Lung microvascular endothelial cell (primary cell): ENCODE measurements around the gene PLCB2. TPM values are rescaled to one million over a fixed set of nuclear protein-coding genes. Genes with fewer than 3 reads are reported as not detected.
A peak's percentile ranks its signal among the peaks of the same experiment; 100 is the strongest.

ENCODE experiments used
- DNase-seq, 2 donors: peaks; one replicate each; pipeline versions ENCODE4 v3.0.0 to v3.0.0-alpha.2; 2010; ENCODE audit warnings: low read depth in 2 of 2
- total RNA-seq: library from RNA; depleted of rRNA; stranded (reverse); fragments of >200 nt; gene quantifications from 2 replicates; pipeline ENCODE4 v1.2.1, GENCODE V29; 2014

PLCB2 gene
- total RNA-seq, 1 donor from 2014 or later, result under 0.01 TPM

- no peak for DNase-seq
Measured at GRCh38 chr15:40252141-40252437, 55.6 kb downstream of the PLCB2 start.

DNA sequence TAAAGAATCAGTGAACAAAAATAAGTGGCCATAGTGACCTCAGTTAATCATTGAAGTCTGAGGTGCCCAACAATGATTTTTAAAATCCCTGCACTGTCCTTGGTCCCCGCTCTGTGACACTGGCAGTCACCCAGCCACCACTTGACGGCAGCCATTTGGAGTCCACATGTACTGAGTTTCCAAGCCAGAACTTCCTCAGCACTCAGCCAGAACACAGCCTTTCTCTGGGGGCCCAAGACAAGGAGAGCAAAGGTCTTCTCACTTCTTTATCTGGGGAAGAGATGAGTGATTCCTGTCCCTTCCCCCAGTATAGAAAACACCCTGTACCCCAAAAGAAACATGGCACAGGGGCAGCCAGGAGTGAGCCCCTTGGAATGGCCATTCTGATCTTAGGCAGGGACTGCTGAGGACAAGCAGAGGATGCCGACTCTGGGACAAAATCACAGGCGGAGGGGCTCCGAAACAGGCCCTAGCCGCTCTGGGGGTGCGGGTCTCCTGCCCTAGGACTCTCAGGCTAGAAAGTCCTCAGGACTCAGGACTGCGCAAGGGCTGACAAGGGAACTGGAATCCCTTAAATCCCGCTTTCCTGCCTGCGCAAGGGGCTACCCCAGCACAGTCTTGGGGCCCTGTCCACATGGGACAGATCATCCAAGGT is 56.1 kb downstream of the PLCB2 start:
- no peak for DNase-seq

GRCh38 chr15:40250771-40251483 is 56.8 kb downstream of the PLCB2 start:
- DNase-seq, result no peak

DNA sequence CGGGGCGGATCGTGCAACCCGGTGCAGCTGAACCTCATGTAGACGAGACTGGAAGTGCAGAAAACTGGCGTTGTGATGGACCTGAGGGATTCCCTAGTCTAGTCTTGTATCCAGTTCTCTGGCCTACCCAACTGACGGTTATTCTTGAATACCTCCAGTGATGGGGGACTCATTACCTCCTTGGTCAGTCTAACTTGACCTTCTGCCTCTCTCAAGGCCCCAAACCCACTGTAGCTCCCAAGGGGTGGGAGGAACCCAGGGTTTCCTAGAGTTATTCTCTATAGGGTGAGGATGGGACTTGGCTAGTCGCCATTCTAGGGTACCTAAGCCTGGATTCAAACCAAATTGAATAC is 57.5 kb downstream of the PLCB2 start:
- DNase-seq, result no peak

DNA sequence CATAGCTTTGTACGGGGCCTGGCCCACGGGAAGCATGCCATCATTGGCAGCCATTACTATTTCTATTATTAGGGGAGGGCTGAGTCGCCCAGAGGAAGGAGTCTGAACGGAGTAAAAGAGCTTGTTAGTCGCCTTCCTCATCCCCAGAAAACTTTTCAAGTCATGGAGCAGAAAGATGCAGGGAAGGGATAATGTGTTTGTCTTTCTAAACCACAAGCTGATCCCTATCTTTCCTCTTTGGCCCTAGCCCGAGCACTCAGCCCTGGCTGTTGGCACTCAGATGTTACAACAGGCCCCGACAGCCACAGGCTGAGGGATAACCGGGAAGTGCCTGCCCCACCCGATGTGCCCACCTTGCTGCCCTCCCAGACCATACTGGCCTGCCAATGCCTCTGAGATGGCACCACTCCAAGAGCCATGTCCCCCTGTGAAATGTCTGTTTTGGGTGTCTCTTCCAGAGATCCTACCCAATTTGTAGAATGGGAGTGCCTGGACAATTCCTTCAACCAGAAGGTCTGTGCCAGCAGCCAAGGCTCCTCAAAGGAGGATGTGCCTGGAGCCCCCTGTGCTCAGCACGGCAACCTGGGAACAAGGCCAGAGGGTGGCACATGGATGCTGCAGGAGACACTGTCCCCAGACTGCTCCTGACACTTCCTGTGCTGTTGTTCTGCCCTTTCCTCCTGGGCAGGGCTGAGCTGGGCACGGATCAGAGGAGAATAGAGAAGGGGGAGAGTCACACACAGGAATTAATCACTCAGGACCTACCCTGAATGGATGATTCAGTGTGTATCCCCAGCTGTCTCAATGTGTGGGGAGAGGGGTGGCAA is 58.0 kb downstream of the PLCB2 start:
- peak in 1 of 2 donors; percentile 29 for DNase-seq

GRCh38 chr15:40248006-40248783 is 59.5 kb downstream of the PLCB2 start:
- no peak for DNase-seq

DNA sequence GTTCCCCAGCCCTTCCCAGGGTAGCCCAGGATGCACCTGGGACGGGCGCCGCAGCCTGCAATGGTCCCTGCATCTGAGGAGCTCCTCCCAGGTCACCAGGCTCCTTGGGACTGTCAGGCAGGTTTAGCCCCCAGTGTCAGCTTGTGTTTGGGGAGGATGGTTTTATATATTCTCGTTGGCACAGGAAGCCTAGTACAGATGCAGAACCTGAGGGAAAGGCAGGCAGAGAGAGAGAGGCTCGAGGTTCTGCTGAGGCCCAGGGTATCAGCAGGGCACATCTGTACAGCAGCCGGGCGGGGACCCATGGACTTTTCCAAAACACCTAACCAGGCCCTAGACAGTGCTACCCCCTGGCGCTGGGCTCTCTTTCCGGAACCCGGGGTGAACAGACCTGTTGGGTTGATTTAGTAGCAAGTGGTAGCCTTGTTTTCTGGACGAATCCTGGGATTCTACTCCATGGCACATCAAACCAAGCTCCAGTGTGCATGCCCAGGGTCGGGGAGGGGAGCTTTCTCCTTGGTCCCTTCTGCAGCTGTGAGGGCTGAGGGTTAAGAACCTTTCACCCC is 60.2 kb downstream of the PLCB2 start:
- DNase-seq, result no peak

- DNase-seq, result no peak
Measured at GRCh38 chr15:40246496-40247280, 61.0 kb downstream of the PLCB2 start.

DNA sequence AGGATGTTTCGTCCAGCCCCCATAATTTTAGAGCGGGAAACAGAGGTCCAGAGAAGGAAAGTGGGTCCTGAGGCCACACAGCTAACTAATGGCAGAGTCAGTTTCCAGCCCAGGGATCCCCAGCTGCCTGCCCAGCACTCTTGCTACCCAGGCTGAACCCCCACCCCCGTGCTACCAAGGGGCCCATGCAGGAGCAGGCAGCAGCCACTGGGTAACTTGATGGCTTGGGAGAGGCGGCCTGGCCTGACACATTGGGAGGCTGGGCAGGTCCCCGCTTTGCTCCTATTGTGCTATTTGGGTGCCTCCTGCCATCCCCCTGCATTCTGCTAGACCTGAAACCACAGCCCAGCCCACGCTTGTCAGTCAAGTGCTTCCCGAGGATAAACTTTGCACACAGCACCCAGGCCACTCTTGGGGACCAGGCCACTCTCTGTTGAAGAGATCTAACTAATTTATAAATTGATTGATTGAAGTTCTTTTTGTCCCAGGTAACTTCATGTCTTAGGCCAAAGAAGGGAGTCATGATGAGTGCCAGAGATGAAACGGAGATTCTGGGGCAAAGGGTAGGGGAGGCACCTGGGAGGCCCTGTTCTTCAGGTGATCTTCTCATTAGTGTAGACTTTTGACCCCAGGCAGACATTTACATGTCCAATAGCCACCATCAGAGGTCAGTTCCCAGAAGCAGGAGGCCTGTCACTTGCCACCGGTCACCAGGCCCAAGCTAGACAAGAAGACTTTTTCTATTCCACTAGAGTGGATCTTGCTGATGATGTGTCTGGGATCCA is 61.9 kb downstream of the PLCB2 start:
- no peak for DNase-seq

GRCh38 chr15:40244961-40245523 is 62.7 kb downstream of the PLCB2 start:
- no peak for DNase-seq

- no peak for DNase-seq
Measured at GRCh38 chr15:40243126-40243810, 64.5 kb downstream of the PLCB2 start.

- DNase-seq, result no peak
Measured at GRCh38 chr15:40242601-40243000, 65.1 kb downstream of the PLCB2 start.

DNA sequence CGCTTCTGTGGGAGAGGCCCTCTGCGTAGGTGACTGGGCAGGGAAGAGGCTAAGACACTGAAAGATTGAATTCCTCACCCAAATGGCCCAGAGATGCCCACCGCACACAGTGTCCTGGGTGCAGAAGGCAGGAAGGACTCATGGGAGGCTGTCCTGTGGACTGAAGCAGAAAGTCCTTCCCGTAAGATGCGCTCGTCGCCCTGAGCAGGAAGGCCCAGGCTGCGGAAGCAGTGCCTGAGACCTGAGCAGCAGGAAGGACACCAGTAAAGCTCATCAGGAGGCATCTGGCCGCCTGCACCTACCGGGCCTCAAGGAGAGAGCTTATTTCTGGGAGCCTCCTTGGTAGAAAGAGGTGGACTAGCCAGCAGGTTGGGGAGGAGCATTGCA is 65.5 kb downstream of the PLCB2 start:
- no peak for DNase-seq

DNA sequence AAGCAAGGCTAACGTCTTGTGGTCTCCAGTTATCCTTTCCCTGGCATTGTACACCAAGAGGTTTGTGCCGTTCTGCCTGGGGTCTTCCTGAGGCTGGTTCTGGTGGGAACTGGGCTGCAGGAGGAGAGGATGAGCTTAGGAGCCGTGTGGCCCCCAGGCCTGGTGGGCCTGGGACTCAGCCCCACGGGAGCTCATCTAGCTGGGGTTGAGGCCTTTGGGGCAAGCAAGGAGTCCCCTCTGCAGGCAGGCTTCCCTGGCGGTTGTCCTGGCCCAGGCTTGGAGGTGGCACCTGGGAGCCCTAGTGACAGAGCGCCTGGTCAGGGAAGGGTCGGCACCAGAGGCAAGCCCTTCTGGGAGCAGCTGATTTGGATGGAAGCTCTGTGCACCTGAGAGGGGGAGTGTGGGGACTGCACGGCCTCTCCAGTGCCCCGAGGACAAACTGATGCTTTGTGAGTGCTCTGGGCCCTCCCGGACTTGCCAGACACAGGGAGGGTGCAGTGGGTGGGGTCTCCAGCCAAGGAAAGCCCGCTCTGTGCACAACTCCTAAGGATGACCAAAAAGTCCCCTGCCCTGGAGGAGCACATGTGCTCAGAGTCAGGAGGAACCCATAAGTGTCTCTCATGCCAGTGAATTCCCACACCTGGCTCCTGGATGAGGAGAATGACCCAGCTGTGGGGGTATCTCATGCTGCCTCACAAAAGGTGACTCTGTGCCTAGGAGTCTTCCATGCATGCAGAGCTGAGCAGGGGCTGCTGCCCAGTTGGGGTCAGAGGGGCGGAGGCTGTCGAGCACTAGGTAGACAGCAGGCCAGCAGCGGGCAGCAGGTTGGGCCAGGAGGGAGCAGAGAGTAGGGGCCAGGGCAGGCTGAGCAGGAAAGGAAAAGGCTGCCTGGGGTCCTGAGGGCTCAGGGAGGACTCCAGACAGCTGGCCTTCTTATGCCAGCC is 66.2 kb downstream of the PLCB2 start:
- DNase-seq, result no peak

DNA sequence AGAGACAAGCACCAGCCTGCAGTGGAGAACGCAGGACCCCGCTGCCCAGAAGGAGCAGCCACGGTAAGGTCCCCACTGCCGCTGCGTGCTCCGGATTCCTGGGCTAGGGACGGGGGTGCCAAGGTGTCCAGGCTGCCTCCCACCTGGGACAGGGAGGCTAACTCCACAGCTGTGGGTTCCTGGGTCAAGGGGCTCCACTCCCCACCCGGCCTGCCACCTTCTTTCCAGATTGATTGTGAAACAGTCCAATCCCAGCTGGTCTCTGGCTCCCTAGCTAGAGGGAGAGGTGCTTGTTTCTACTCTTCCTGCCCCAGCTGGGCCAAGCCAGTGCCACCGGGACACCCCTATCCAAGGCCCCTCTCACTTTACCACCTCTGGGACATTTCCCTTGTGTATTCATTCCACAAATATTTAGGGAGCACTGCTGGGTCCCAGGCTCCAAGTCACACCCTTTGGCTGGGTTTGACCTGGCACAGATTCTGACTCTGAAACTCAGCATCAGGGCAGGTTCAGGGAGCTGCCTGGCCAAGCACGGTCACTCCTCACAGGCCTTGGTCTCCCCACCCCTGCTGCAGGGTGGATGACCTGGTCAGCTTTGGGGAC is 67.0 kb downstream of the PLCB2 start:
- no peak for DNase-seq

- DNase-seq, result no peak
Measured at GRCh38 chr15:40239693-40240618, 67.8 kb downstream of the PLCB2 start.

DNA sequence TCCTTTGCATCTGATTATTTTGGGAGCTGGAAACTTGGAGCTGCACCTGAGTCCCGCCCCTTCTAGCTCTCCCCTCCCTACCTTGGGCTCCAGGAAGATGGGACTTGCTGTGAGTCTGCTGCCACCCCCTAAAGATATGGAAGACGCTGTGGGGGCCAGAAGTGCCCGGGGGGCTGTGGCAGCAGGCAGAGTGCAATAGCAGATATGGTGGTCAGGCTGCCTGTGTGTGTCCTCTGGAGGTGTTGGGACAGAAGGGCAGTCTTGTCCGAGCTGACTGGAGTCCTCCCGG is 68.4 kb downstream of the PLCB2 start:
- DNase-seq, result no peak
